Activated T-helper 1 cell treated with anti-CD3 and anti-CD28 coated beads, Interleukin-2, amount 50 U/mL, for 16 hours (primary cell): ENCODE data around the gene P3H4.
"Not testable (repeated sequence)": the region's sequence is repeated elsewhere in the genome, so short reads cannot be mapped to it uniquely, and the experiment has no call there.

Source experiments
- DNase-seq, 2 donors: peaks; one replicate each; pipeline ENCODE4 v3.0.0-alpha.2; 2020; ENCODE audit warnings: low read depth in 1 of 2, low spot score in 1 of 2

P3H4 gene

GRCh38 chr17:41811549-41812380 lies at the start of gene P3H4:
TSS of gene P3H4 (minus strand) at chr17:41811949. CDS start at chr17:41811915, 34 bp downstream.
- peak; percentile 59 to 61 for DNase-seq

- DNase-seq, result no peak
Measured at GRCh38 chr17:41860254-41860931, 48.6 kb upstream of the P3H4 start.

- DNase-seq, result not testable (repeated sequence)
Measured at GRCh38 chr17:41851382-41851781, 39.6 kb upstream of the P3H4 start.

DNA sequence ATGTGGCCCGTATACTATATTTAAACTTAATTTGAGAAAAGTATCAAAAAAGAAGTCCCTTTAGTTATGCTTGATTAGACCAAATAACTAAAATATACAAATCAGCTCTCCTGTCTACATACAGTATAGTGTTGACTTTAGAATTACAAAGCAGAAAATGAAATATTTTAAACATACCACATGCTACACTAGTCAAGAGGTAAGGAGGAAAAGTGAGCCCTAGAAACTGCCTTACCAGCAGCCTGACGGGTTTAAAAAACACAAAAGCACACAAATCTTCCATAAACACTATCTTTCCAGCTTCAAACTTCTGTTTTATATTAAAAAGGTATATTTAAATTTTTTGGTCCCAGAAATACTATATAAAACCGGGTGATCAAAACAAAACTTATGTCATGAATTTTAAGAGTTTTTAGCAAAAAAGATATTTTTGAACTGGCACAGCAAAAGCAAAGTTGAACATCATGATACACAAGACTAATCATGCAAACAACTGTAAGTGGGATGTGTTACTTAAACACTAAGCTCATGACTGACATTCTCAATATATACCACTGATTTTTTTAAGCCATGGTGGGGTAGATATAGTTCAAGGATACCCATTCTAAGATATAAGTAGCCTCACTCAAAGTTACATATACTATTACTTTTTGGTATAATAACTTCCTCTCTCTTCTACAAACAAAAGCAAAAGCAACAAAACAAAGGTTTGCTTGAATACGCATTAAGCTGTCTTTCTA lies 37.7 kb upstream of the P3H4 start:
- DNase-seq, result no peak

- no peak for DNase-seq
Measured at GRCh38 chr17:41848788-41849187, 37.0 kb upstream of the P3H4 start.

GRCh38 chr17:41844971-41845370 lies 33.2 kb upstream of the P3H4 start:
- no peak for DNase-seq

- not testable (repeated sequence) for DNase-seq
Measured at GRCh38 chr17:41840781-41841180, 29.0 kb upstream of the P3H4 start.

DNA sequence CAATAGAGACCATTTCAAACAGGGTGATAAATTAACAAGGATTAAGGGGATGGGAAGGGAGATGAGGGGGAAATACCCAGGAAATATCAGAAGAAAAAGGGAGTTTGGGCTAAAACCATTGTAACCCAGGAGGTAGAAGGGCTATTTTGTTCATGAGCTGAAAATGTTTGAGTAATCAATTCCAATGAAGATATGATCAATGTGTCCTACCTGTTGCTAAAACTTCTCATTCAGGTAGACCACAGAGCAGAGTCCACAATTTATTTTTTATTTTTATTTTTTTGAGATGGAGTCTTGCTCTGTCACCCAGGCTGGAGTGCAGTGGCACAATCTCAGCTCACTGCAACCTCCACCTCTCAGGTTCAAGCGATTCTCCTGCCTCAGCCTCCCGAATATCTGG lies 27.7 kb upstream of the P3H4 start:
- not testable (repeated sequence) for DNase-seq

GRCh38 chr17:41837761-41838538 lies 26.2 kb upstream of the P3H4 start, which contains the start of gene KLHL10:
TSS of gene KLHL10 (plus strand) at chr17:41837825. CDS start at chr17:41837933, 108 bp downstream.
- DNase-seq, result no peak

GRCh38 chr17:41836550-41837196 lies 24.9 kb upstream of the P3H4 start:
- DNase-seq, result no peak

- DNase-seq, result peak in 1 of 2 donors; percentile 37
Measured at GRCh38 chr17:41835800-41836549, 24.2 kb upstream of the P3H4 start, which contains the start of gene NT5C3B. TSS of gene NT5C3B (minus strand) at chr17:41836232. CDS start at chr17:41836193, 39 bp downstream.

- no peak for DNase-seq
Measured at GRCh38 chr17:41835214-41835799, 23.6 kb upstream of the P3H4 start.

GRCh38 chr17:41829961-41830360 lies 18.2 kb upstream of the P3H4 start:
- not testable (repeated sequence) for DNase-seq

GRCh38 chr17:41825175-41825845 lies 13.6 kb upstream of the P3H4 start:
- no peak for DNase-seq

- no peak for DNase-seq
Measured at GRCh38 chr17:41824086-41824485, 12.3 kb upstream of the P3H4 start.

GRCh38 chr17:41823580-41823979 lies 11.8 kb upstream of the P3H4 start:
- no peak for DNase-seq

DNA sequence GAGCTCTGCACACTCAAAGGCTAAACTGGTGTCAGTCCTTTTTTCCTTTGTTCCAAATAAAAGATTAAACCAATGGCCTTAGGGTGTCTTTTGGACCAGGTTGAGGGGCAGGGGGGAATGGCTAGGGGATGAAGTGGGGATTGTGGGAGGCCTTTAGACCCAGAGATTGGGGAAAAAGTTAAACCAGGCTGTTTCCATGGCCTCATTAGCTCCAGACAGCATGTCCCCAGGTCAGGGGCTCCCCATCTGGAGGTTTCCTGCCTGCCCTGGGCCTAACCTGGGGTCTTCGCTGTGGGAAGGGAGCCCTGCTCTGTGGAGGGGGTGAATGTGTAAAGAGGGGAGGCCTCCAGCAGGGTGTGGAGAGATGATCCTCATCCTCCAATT lies 11.4 kb upstream of the P3H4 start:
- no peak for DNase-seq
